ENCODE data around the gene ITSN1.

ITSN1 gene

GRCh38 chr21:33817138-33817537, 174.8 kb downstream of the ITSN1 start:
- DNase-seq: no peak

GRCh38 chr21:33817663-33818451, 175.6 kb downstream of the ITSN1 start:
- no peak for DNase-seq

- DNase-seq: no peak
These were observed 178.0 kb downstream of the ITSN1 start for GRCh38 chr21:33820230-33820770.

- DNase-seq: no peak
These were observed 178.5 kb downstream of the ITSN1 start for GRCh38 chr21:33820798-33821197.

GRCh38 chr21:33821503-33822322, 179.4 kb downstream of the ITSN1 start:
- no peak for DNase-seq

- no peak for DNase-seq
These were observed 182.0 kb downstream of the ITSN1 start for GRCh38 chr21:33824156-33824941.

- DNase-seq: no peak
These were observed 183.1 kb downstream of the ITSN1 start for GRCh38 chr21:33825419-33825818.

DNA sequence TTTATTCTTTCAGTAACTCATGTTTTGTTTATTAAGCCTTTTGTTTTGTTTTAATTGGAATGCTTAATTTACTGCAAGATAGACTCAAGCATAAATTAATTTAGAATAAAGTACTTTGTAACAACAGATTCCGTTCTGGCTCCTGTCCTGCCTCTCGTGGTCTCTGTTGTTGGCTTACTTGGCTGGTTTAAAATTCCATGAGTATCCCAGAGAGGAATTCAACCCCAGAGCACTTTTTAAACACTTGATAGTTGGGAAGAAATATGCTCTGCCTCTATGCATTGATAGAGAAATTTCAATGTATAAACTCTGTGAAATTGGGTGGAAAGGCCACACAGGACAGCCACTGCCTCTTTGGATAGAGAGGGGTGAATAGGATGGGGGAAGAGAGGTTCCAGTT, 183.6 kb downstream of the ITSN1 start:
- no peak for DNase-seq

- DNase-seq: no peak
These were observed 185.8 kb downstream of the ITSN1 start for GRCh38 chr21:33828083-33828482.

- DNase-seq: no peak
These were observed 186.3 kb downstream of the ITSN1 start for GRCh38 chr21:33828577-33828976.

GRCh38 chr21:33829844-33830243, 187.5 kb downstream of the ITSN1 start:
- DNase-seq: no peak

DNA sequence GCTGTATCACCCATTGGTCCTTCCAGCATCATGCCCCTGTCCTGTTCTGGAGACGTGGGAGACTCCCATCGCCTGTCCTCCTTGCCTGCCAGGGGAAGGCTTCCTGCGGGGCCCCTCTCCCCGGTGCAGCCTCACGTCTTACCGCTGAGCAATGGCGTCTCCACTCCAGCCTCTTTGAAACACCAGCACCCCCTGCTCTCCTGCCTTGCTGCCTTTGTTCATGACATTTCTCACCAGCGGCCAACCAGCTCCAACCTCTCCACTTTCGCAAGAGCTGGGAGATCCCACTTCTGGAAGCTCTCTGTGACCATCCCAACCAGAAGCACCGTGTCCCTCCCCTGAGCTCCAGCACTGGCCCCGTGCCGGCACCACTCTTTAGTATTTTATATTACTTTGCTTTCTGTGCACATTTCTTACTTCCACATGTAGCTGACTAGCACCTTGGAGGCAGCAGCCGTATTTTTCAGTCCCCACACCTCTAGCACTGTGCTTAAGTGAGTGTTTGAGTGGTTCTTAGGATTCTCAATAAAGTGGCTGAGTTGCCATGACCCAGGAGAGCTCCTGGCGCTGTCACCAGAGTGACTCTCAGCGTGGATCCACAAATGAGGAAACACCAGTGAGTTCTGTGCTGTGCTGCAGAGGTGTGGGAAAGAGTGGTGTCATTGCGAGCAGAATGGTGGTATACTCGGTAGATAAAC, 189.8 kb downstream of the ITSN1 start:
- DNase-seq: no peak

GRCh38 chr21:33834801-33835500, 192.7 kb downstream of the ITSN1 start:
- DNase-seq: no peak

DNA sequence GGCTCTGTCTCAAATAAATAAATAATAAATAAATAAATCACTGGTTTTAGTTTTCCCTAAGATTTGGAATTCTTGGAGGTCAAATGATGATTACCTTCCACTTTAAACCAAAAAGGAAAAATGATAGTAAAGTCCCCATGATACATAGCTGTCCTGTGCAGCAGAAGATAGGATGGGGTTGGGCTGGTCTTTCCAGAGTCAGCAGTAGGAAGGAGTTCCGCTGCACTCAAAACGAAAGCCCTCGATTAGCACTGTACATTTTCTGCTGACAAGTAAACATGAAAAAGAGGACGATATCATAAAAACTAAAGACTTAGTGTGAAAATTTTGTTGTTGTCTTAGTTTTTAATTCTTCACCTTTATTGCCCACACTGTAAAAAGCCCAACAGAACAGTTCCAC, 193.6 kb downstream of the ITSN1 start:
- DNase-seq: no peak

DNA sequence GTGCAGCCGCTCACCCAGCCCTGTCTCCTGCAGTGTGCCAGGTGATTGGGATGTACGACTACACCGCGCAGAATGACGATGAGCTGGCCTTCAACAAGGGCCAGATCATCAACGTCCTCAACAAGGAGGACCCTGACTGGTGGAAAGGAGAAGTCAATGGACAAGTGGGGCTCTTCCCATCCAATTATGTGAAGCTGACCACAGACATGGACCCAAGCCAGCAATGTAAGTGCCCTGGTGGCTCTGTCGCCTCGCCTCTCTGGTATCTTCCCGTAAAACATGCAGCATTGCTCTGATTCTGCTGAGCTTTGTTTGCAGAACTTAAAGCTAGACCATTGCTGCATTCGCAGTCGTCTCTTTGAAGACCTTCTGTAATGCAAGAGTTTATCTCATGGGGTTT, 194.1 kb downstream of the ITSN1 start:
- no peak for DNase-seq

DNA sequence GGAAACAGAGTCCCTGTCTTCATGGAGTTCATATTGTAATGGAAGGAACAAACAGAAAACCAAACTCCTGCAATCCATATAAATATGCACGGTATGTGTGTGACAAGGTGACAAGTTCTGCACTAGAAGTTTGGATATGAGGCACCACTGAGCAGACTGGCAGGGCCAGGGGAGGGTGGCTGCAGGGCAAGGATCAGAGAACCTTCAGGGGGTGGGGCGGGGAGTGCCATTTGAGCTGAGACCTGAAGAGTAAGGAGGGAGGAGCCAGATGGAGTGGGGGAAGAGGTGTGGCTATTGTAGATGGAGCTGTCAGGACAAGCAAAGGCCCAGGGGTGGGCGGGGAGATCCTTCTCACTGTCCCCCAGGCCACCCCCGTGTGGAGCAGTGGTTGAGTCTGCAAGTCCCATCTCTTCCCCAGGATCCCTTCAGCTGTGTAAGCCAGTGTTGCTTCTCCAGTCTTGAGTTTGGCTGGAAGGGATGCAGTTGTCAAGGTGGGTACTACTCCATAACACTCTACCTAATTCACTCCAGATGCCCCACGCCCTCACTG, 196.9 kb downstream of the ITSN1 start:
- no peak for DNase-seq

- DNase-seq: no peak
These were observed 197.5 kb downstream of the ITSN1 start for GRCh38 chr21:33839806-33840205.

GRCh38 chr21:33840771-33841170, 198.5 kb downstream of the ITSN1 start:
- no peak for DNase-seq

- DNase-seq: no peak
These were observed 199.3 kb downstream of the ITSN1 start for GRCh38 chr21:33841561-33841960.

GRCh38 chr21:33843216-33843615, 200.9 kb downstream of the ITSN1 start:
- DNase-seq: no peak

DNA sequence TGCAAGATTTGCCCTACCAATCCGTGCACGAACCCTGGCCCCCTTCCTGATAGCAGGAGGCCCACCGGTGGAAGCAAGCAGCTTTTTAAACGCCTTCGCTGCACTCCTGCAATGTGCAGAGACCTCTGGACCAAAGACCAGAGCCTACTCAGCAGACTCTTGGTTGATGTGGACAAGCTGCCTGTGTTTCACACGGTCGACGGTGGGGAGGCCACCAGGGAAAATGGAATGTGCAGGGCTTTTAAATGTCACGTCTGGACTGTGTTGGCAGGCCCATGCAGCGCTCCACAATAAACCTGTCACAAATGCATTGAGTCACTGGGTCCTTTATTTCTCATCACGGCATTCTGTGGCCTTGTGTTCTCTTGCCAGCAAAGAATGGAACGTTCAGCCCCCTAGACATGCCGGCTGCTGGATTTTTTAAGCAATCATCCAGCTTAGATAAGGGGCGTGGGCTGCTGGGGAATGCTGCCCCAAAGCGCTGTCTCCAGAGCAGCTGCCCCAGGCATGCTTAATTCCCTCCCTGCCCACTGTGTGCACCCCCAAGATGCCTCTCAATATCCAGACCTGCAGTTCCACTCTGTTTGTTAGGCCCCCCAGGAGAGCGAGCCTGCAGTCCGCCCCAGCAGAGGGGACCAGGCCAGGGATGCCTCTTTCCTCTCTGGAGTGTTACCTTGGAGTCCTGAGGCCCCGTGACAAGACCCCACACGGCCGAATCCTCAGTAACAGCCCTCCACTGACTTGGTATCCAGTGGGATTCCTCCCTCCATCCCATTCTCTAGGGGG, 202.0 kb downstream of the ITSN1 start:
- no peak for DNase-seq
